ENCODE measurements around the gene SLC2A5. TPM values are rescaled to one million over a fixed set of nuclear protein-coding genes. Genes with fewer than 3 reads are reported as not detected.

Gene SLC2A5
- total and polyA plus RNA-seq, 7 donors: 1.4 to 9.1 (median 4.9) TPM

DNA sequence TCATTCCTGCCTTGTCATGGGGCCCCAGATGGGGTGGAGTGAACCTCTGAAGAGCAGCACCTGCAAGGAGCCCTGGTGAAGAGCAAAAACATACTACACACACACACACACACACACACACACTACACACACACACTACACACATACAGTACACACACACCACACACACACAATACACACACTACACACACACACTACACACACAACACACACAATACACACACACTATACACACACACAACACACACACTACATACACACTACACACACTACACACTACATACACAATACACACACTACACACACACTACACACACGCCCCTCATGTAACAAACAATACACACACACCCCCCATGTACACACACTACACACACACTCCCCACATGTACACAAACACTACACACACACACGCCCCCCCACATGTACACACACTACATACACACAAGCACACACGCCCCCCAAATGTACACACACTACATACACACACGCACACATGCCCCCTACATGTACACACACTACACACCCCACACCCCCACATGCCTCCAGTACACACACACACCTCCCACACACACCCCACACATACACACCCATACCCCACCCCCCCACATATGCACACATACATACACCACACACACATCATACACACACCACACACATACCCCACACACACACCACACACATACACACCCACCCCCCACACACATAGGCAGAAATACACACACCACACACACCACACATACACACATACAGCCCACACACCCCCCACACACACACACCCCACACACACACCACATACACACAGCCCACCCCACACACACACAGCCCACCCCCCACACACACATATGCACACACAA lies 9.3 kb downstream of the SLC2A5 start:
- Histone ChIP-seq H3K4me3 (no peak overlapping the region), H3K36me3 (no peaks in the 10 kb centered on the region), H3K4me1 (peaks cover 0 to 33% (median 19%) of the 10 kb centered on the region in 4 donors), H3K27ac (no peak overlapping the region), H3K9me3 (no peaks in the 10 kb centered on the region), H3K27me3 (no peaks in the 10 kb centered on the region)
- TF ChIP-seq POLR2AphosphoS5 (IDR thresholded peaks at IDR 0.05) (no peak), POLR2A (IDR thresholded peaks at IDR 0.05) (no peak), EP300 (IDR thresholded peaks at IDR 0.05) (no peak)
- TF ChIP-seq, protein P1, sequence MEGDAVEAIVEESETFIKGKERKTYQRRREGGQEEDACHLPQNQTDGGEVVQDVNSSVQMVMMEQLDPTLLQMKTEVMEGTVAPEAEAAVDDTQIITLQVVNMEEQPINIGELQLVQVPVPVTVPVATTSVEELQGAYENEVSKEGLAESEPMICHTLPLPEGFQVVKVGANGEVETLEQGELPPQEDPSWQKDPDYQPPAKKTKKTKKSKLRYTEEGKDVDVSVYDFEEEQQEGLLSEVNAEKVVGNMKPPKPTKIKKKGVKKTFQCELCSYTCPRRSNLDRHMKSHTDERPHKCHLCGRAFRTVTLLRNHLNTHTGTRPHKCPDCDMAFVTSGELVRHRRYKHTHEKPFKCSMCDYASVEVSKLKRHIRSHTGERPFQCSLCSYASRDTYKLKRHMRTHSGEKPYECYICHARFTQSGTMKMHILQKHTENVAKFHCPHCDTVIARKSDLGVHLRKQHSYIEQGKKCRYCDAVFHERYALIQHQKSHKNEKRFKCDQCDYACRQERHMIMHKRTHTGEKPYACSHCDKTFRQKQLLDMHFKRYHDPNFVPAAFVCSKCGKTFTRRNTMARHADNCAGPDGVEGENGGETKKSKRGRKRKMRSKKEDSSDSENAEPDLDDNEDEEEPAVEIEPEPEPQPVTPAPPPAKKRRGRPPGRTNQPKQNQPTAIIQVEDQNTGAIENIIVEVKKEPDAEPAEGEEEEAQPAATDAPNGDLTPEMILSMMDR (IDR thresholded peaks at IDR 0.05): no peak
- DNase-seq: no peak
- WGBS, 2 donors: 89 to 93% methylated on average over 4 of the region's 4 CpGs
- intact Hi-C loops (cut with DNase I): no loop called here

DNA sequence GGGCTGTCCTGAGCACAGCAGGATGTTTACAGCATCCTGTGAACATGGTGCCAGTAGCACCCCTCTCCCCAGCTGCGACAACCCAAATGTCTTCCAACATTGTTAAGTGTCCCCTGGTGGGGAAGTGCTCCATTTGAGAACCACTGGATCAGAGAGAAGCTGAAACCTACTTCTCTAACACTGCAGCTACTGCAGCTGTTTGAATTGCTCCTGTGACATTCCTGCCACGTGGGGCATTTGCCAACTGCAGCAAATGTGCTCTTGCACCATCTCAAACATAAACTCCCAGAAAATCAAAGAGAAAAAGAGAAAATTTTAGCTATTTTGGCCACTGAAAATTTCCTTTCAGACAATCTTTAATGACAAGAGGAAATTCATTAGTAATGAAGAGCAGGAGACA lies 11.0 kb downstream of the SLC2A5 start:
- WGBS, 2 donors: 71 to 74% methylated on average over 2 of the region's 2 CpGs
- no peaks in the 10 kb centered on the region for H3K36me3 ChIP-seq
- no peaks in the 10 kb centered on the region for H3K27me3 ChIP-seq
- intact Hi-C loops (cut with DNase I): no loop called here
- no peak overlapping the region for H3K4me3 ChIP-seq
- peaks cover 0 to 20% (median 6%) of the 10 kb centered on the region in 4 donors for H3K4me1 ChIP-seq
- H3K27ac ChIP-seq: no peak overlapping the region
- TF ChIP-seq POLR2A (IDR thresholded peaks at IDR 0.05) (no peak), POLR2AphosphoS5 (IDR thresholded peaks at IDR 0.05) (no peak), EP300 (IDR thresholded peaks at IDR 0.05) (no peak)
- TF ChIP-seq, protein P1 (IDR thresholded peaks at IDR 0.05): peak in 2 of 4 experiments; percentile 14 to 17
- no peak for DNase-seq
- no peaks in the 10 kb centered on the region for H3K9me3 ChIP-seq

DNA sequence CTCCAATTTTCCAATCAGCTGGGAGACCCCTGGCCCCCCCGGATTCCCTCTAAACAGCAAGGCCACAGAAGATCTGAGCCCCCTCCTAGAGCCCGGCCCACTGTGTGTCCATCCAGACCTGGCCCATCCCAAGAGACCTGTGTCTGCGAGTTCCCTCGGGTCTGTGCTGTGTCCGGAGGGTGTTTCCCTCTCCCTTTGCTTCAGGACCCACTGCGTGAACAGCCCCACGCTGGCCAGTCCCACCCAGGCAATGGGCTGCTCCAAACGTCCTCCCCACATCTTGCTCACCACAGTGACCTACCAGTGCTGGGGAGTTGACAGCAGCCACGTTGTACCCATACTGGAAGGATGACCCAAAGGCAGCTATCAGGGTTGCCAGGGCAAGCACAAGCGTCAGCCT lies 11.6 kb downstream of the SLC2A5 start:
- DNase-seq: no peak
- TF ChIP-seq, protein P1 (IDR thresholded peaks at IDR 0.05): no peak
- TF ChIP-seq POLR2AphosphoS5 (IDR thresholded peaks at IDR 0.05) (no peak), EP300 (IDR thresholded peaks at IDR 0.05) (no peak), POLR2A (IDR thresholded peaks at IDR 0.05) (no peak)
- H3K27me3 ChIP-seq: no peaks in the 10 kb centered on the region

DNA sequence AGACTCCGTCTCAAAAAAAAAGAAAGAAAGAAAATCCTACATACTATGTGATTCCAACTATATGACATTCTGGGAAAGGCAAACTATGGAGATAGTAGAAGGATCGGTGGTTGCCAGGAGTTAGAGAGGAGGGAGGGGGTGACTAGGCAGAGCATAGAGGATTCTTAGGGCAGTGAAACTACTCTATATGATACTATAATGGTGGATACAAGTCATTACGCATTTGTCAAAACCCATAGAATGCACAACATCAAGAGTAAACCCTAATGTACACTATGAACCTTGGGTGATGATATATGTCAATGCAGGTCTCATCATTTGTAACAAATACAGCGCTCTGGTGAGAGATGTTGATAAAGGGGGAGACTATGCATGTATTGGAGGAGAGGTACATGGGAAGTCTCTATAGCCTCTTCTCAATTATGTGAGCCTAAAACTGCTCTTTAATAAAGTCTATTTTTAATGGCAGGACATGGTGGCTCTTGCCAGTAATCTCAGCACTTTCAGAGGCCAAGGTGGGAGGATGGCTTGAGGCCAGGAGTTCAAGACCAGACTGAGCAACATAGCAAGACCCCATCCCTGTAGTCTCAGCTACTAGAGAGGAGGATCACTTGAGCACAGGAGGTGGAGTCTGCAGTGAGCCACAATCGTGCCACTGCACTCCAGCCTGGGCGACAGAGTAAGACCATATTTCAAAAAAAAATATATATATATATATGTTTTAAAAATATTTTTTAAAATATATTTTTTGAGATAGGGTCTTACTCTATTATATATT lies 17.0 kb downstream of the SLC2A5 start:
- WGBS, 2 donors: 95 to 97% methylated on average over 6 of the region's 6 CpGs
- Histone ChIP-seq H3K9me3 (no peaks in the 10 kb centered on the region), H3K27ac (no peak overlapping the region), H3K27me3 (no peaks in the 10 kb centered on the region), H3K36me3 (no peaks in the 10 kb centered on the region), H3K4me1 (no peaks in the 10 kb centered on the region), H3K4me3 (no peak overlapping the region)
- intact Hi-C loops (cut with DNase I): loop anchor here (5.0 kb wide), 1 partner anchor 35 kb away; no protein-coding TSS in a partner anchor
- no peak for TF ChIP-seq EP300 (IDR thresholded peaks at IDR 0.05)
- no peak for TF ChIP-seq POLR2A (IDR thresholded peaks at IDR 0.05)
- TF ChIP-seq POLR2AphosphoS5 (IDR thresholded peaks at IDR 0.05): no peak
- TF ChIP-seq, protein P1 (IDR thresholded peaks at IDR 0.05): no peak
- no peak for DNase-seq

More for the DNA sequence above, 11.6 kb downstream of the SLC2A5 start:
- H3K4me1 ChIP-seq: peaks cover 0 to 14% (median 4%) of the 10 kb centered on the region in 4 donors
- no peaks in the 10 kb centered on the region for H3K9me3 ChIP-seq
- H3K27ac ChIP-seq: no peak overlapping the region
- 87 to 89% methylated on average over 10 of the region's 10 CpGs for whole genome bisulfite sequencing, 2 donors
- intact Hi-C loops (cut with DNase I): no loop called here
- no peak overlapping the region for H3K4me3 ChIP-seq
- H3K36me3 ChIP-seq: no peaks in the 10 kb centered on the region

Measured in sigmoid colon (tissue), 7 donors.